ENCODE results near the gene TMCC2.

TMCC2 gene

GRCh38 chr1:205285381-205286101 lies 57.8 kb downstream of the TMCC2 start:
- TF ChIP-seq GATA2 (IDR thresholded peaks at IDR 0.05; ENCODE audit: low read depth, low read length) (no peak), GATA3 (IDR thresholded peaks at IDR 0.05; ENCODE audit: low read depth, low read length) (no peak)

DNA sequence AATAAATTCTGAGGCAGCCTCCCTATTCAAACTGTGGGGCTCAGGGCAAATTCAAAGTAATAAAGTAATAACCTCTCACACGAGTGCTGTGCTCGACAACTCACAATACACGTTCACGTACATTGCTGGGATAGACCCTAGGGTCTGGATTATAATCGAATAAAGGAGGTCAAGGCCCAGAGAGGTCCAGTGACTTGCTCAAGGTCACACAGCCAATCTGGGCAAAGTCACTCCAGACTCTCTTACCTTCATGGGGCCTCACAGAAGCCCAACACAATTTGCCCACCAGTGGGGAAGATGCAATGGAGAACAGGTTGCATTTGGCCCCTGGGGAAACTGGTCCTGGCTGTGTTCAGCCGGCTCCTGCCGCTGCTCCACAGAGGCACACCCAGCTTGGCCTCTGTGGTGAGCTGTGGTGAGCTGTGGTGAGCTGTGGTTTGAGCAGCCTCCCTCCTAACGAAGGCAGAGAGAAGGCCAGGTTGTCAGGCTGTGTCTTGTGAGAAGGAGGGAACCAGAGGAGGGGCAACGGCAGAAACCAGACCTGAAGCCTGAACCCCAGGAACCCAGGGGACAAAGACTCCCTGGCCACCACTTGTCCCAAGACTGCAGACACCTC lies 58.7 kb downstream of the TMCC2 start:
- TF ChIP-seq GATA2 (IDR thresholded peaks at IDR 0.05; ENCODE audit: low read depth, low read length) (no peak), GATA3 (IDR thresholded peaks at IDR 0.05; ENCODE audit: low read depth, low read length) (no peak)

GRCh38 chr1:205287076-205287475 lies 59.3 kb downstream of the TMCC2 start:
- TF ChIP-seq GATA2 (IDR thresholded peaks at IDR 0.05; ENCODE audit: low read depth, low read length) (no peak), GATA3 (IDR thresholded peaks at IDR 0.05; ENCODE audit: low read depth, low read length) (no peak)

GRCh38 chr1:205287767-205288559 lies 60.2 kb downstream of the TMCC2 start:
- TF ChIP-seq GATA2 (IDR thresholded peaks at IDR 0.05; ENCODE audit: low read depth, low read length) (peak; percentile 67), GATA3 (IDR thresholded peaks at IDR 0.05; ENCODE audit: low read depth, low read length) (no peak)

- no peak for TF ChIP-seq GATA2 (IDR thresholded peaks at IDR 0.05; ENCODE audit: low read depth, low read length)
- no peak for TF ChIP-seq GATA3 (IDR thresholded peaks at IDR 0.05; ENCODE audit: low read depth, low read length)
Observed at GRCh38 chr1:205291596-205291995, 63.9 kb downstream of the TMCC2 start.

- TF ChIP-seq GATA2 (IDR thresholded peaks at IDR 0.05; ENCODE audit: low read depth, low read length) (no peak), GATA3 (IDR thresholded peaks at IDR 0.05; ENCODE audit: low read depth, low read length) (no peak)
Observed at GRCh38 chr1:205293350-205294074, 65.8 kb downstream of the TMCC2 start.

GRCh38 chr1:205294175-205294917 lies 66.6 kb downstream of the TMCC2 start:
- no peak for TF ChIP-seq GATA2 (IDR thresholded peaks at IDR 0.05; ENCODE audit: low read depth, low read length)
- no peak for TF ChIP-seq GATA3 (IDR thresholded peaks at IDR 0.05; ENCODE audit: low read depth, low read length)

DNA sequence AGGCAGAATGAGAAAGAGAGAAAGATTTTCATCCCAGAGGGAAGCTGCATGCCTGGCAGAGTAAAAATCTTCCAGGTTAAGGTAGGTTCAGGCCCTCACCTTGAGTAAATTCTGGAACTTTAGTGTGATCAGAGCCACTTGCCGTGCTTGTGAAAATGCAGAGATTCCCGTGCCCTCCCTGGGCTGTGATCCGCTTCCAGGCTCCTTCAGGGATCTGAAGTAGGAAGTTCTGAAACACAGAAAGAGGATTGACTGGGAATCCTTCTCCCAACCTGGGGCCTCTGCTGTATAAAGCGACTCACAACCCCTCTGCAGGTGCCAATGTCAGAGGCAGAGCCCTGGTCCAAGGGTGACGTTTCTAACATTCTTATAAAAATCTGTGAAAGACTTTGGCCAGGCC lies 67.2 kb downstream of the TMCC2 start:
- TF ChIP-seq GATA2 (IDR thresholded peaks at IDR 0.05; ENCODE audit: low read depth, low read length) (no peak), GATA3 (IDR thresholded peaks at IDR 0.05; ENCODE audit: low read depth, low read length) (no peak)

DNA sequence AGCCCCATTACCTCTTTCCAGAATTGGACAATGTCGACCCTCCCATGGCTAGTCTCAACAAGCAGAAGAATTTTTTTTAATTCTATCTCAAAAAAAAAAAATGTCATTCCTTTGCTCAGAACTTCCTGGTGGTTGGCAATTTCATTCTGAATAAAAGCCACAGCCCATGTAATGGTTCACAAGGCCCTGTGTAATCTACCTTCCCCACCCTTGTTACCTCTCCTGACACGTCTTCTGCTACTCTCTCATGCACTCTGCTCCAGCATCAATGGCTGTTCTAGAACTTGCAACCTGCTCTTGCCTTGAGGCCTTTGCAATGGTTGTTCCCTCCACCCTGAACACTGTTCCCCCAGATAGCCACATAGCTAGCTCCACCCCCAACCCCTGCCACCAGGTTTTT lies 68.4 kb downstream of the TMCC2 start:
- TF ChIP-seq GATA2 (IDR thresholded peaks at IDR 0.05; ENCODE audit: low read depth, low read length) (no peak), GATA3 (IDR thresholded peaks at IDR 0.05; ENCODE audit: low read depth, low read length) (no peak)

- TF ChIP-seq GATA3 (IDR thresholded peaks at IDR 0.05; ENCODE audit: low read depth, low read length) (no peak), GATA2 (IDR thresholded peaks at IDR 0.05; ENCODE audit: low read depth, low read length) (no peak)
Observed at GRCh38 chr1:205298191-205298994, 70.6 kb downstream of the TMCC2 start.

DNA sequence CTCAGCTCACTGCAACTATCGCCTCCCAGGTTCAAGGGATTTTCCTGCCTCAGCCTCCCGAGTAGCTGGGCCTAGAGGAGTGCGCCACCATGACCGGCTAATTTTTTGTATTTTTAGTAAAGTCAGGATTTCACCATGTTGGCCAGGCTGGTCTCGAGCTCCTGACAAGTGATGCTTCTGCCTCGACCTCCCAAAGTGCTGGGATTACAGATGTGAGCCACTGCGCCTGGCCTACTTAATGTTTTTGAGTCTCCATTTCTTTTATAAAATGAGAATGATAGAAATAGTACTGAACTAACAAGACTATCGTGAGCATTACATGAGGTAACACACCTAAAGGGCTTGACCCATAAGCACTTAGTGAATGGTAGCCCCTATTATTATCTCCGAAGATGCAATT lies 72.4 kb downstream of the TMCC2 start:
- TF ChIP-seq GATA2 (IDR thresholded peaks at IDR 0.05; ENCODE audit: low read depth, low read length), result no peak
- TF ChIP-seq GATA3 (IDR thresholded peaks at IDR 0.05; ENCODE audit: low read depth, low read length), result no peak

DNA sequence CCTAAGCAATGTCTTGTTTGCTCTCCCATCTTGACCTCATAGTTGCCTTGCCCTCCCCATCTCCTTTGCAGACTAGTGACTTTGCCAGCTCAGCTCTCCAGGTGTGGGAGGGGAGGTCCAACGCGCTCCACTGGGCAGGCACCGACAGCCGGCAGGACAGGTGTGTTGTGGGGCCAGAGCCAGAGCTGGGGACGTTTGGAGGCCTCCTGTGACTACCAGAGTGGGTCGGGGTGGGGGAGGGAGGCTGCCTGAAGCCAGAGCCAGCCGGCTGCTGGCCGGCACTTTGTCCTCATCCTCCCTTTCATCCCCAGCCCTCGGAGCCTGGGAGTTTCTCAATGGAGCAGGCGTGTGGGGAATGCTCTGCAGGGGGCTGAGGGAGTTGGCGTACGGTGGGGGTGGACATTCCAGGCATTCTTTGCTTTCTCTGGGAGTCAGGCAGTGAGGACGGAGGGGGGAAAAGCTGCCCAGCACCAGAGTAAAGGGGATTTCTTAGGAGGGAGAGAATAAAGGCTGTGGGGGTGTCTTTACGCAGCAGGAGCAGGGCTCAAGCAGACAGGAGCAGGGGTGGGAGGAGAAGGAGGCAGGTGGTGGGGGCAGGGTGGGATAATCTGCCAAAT lies 73.6 kb downstream of the TMCC2 start:
- TF ChIP-seq GATA2 (IDR thresholded peaks at IDR 0.05; ENCODE audit: low read depth, low read length) (no peak), GATA3 (IDR thresholded peaks at IDR 0.05; ENCODE audit: low read depth, low read length) (no peak)

Measured in SH-SY5Y (cell line).